HG02981 (cell line): ENCODE results near the gene PIK3C2G.
"Not testable (repeated sequence)": the region's sequence is repeated elsewhere in the genome, so short reads cannot be mapped to it uniquely, and the experiment has no call there.

ENCODE experiments used
- ATAC-seq: cut with Tn5 transposase; IDR thresholded peaks from one replicate; pipeline ENCODE4 v1.9.1; 2021; ENCODE audit warnings: mild to moderate bottlenecking, moderate library complexity; ENCODE audit not compliant: unreplicated experiment

PIK3C2G gene

DNA sequence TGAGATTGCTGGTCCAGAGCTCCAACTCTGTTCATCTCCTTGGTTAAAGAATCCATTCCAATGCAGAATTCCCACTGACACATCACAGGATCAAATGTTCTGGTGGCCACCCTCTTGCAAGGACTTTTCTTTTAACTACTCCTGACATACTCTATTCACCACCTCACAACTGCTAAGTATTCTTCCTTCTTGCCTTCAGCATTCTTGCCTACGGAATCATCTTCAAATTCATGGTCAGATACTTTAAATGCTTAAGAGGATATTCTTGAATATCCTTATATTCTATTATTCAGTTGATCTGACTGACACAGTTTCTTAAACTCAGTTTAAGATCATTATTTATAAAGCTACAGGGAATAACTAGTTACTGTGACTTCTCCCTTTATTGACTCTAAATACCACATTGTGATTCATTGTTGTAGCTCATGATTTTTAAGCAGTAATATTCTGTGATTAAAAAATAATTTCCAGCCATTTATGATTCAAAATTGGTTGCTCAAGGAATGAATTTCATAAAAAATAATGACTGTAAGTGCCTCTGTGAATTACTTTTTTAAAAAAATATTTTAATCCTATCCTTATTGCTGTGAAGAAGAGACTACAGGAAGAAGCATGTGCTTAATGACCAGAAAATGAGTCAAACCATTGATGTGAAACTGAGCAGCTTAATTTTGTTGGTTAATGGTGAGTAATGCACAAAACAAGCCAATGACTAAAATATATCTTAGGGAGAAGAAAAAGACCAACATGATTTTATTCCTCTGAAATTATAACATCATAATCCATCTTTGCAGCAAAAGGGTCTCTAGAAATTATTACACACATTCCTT, 207.1 kb downstream of the PIK3C2G start:
- no peak for ATAC-seq

DNA sequence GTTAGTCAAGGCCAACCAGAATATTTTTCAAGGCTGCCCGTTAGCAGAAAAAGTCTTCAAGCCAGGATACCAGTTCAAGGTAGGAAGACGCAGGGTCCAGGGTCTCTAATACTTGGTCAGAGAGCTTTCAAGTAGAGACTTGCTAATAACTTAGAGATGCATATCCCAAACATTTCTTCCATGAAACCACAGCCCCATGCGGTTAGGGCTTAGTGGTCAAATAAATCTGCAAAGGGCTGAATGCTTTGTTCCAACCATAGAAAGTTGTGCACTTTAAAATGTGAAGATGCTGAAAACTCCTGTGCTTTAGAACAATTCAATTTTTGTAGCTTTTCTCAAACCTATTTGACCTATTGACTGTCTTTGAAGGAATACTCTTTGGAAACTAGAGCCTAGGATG, 208.9 kb downstream of the PIK3C2G start:
- ATAC-seq = no peak

DNA sequence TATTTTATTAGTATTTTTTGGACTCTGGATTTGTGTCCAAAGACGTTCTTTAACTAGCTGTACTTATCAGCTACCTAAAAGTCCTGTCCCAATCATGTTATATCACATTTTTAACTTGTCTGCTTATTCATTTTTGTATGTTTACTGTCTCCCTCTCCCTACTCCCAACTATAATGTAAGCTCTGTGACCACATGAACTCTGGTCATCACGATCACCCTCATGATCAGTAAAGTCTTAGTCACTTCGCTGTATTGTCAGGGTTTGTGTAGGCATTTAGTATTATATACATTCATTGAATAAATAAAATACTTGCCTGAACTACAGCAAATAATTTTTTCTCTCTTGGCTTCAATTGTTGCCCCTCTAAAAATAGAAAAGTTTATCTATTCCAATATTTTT, 211.0 kb downstream of the PIK3C2G start:
- no peak for ATAC-seq

DNA sequence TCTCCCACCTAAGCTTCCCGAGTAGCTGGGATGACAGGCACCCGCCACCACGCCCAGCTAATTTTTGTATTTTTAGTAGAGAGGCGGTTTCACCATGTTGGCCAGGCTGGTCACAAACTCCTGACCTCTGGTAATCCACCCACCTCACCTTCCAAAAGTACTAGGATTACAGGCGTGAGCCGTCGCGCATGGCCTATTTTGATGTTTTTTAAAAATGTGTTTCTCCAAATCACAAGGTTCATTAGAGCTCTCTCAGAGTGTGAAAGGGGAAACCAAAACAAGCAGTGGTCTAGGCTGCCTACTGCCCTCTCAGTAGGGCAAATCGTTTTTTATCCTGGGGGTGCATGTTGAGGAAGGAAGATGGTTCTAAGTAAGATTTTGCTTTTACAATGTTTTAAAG, 211.5 kb downstream of the PIK3C2G start:
- ATAC-seq = no peak

DNA sequence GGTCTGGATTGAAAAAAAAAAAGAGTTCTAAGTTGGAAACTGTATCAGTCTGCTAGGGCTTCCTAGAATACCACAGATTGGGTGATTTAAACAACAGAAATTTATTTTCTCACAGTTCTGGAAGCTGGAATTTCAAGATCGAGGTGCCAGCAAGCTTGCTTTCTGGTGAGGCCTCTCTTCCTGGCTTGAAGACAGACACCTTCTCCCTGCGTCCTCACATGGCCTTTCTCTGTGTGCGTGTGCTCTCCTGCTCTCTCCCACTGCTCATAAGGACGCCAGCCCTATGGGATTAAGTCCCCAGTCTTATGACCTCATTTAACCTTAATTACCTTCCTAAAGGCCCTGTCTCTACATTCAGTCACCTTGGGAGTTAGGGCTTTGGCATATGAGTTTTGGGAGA, 215.5 kb downstream of the PIK3C2G start:
- ATAC-seq = no peak

DNA sequence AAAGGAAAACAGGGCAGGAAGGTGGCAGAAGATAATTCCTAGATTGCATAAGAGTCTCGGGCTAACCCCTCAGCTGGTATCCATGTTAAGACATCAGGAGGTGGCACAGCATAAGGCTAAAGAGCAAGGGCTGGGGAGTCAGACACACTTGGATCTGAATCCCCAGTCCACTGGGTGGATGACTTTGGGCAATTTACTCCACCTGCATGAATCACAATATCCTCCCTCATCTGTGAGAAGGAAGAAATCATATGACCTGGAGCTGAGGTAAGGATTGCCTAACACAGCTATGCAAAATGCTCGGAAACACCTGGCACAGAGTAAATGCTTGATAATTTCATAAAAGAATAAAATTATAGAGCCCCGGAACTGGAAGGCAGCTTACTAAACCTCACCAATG, 217.9 kb downstream of the PIK3C2G start:
- no peak for ATAC-seq

DNA sequence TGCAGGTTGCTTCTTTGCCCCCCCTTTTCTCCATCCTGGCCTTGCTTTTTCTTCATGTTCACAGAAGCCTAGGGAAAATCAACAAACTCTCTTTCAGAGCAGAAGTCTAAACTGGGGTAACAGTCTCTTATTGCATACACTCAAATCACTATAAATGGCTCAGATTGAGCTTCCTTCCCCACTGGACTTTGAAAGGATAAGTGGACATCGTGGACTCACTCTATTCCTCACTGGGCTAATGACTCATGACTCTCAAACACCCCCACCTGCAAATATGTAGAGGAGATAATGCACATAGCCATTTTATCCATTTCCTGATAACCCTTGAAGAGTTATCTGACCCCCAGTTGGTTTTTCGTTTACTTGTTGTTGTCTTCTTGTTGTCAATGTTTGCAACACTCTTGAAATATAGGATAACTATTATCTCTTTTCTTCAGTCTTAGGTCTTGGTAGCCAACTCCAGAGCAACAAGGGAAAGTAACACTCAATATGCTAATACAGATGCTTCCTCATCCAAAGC, 221.3 kb downstream of the PIK3C2G start:
- ATAC-seq = no peak

DNA sequence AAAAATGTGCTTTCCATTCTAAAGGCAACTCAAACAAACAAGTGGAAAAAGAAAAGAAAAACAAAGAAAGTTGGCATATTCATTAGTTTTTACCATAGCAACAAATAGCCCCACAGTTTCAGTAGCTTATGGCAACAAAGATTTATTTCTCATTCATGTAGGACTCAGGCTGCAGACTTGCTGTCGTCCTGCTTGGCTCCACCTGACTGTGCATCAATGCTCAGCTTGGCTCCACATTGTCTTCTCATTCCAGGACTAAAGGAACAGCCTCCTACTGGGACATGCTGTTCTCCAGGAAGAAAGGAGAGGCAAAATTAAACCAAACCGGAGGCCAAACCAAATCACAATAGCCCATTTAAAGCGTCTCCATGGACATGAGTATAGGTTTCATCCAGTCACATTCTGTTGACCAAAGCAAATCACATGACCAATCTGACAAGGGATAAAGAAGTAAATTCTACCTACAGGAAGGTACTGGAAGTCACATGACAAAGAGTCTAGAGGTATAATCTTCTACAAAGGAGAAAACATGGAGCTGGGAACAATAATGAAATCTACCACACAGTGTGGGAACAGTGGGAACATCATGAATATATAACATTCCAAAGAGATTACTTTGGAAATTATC, 222.5 kb downstream of the PIK3C2G start:
- ATAC-seq = no peak

DNA sequence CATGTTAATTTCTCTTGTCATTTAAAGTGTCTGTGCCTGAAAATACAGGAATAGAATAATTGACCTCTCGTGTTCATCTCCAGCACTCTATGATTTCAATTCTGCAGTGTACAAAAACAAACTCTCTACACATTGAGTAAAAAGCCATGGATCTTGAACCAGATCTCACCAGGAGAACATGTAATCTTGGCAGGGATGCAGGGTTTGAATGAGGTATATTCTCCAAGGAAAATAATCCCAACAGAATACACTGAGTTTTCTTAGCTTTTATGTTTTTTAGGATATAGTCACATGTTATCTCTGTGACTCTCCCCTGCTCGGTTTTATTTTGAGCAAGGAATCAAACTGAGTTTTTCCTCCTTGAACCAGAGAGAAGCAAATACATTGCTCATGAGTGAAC, 224.7 kb downstream of the PIK3C2G start:
- ATAC-seq = no peak

DNA sequence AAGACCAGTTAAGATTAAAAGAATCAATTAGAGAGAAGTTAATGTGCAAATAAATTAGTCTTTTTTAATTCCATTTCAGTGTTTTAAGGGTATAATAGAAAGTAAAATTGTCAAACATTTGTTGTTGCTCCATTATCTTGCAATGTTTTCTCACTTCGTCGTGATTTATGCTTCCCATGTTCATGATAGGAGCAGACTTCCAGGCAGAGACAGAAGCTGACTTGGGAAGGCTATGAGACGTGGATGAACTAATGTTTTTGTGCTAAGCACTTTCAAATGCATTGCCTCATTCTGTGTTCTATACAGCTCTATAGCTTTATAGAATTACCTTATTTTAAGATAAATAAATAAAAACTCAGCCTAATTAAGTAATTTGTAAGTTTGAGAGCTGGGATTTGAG, 226.2 kb downstream of the PIK3C2G start:
- ATAC-seq = no peak

DNA sequence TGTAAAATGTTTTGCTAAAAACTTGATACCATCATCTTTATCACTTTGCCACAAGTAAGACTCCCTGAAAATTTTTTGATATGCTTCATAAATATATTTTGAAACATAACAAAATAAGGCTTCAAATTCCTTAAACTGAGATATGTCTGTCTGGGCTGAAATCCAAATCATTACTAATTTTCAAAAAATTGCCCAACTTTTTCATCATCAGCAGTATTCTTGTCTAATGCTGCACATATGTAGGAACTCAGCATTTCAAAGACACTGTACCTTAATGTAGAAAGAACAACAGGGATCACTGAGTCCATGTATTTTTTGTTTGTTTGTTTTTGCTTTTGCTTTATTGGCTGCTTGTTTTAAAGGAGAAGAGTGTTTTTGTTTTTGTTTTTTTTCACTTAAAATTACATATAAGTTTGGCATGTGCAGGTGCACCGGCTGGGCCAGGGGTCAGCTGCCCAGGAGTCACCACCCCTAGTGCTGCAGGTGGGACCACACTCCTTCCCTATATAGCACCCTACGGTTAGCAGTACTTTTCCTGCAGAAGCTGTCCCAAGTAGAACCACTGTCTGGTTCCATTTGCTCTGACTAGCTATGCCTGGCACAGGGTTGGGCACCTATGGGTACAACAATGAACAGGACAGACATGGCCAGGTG, 231.2 kb downstream of the PIK3C2G start:
- no peak for ATAC-seq

DNA sequence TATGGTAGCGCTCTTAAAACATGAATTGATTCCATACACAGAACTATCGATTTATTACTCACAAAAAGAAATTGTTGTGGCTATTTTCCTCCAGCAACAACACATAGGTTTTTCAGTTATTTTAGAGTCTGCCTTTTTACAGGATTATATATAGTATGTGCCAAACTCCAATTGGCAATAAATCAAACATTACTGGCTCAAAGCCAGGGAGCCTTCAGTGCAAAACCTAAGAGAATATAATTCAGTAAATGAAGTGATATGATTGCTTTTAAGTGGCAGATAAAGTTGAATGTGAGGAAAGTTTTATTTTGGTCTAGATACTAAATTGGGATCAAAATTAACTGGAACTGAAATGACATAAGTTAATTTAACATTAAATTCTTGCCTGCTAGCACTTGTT, 234.8 kb downstream of the PIK3C2G start:
- no peak for ATAC-seq

DNA sequence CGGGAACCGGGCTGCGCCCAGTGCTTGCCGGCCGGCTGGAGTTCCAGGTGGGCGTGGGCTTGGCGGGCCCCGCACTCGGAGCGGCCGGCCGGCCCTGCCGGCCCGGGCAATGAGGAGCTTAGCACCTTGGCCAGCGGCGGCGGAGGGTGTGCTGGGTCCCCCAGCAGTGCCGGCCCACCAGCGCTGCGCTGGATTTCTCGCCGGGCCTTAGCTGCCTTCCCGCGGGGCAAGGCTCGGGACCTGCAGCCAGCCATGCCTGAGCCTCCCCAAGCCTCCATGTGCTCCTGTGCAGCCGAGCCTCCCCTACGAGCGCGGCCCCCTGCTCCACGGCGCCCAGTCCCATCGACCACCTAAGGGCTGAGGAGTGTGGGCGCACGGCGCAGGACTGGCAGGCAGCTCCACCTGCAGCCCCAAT, 238.8 kb downstream of the PIK3C2G start:
- not testable (repeated sequence) for ATAC-seq

DNA sequence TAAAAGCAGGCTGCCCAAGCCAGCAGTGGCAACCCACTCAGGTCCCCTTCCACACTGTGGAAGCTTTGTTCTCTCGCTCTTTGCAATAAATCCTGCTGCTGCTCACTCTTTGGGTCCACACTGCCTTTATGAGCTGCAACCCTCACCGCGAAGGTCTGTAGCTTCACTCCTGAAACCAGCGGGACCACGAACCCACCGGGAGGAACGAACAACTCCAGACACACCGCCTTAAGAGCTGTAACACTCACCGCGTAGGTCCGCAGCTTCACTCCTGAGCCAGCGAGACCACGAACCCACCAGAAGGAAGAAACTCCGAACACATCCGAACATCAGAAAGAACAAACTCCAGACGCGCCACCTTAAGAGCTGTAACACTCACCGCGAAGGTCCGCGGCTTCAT, 239.4 kb downstream of the PIK3C2G start:
- not testable (repeated sequence) for ATAC-seq

DNA sequence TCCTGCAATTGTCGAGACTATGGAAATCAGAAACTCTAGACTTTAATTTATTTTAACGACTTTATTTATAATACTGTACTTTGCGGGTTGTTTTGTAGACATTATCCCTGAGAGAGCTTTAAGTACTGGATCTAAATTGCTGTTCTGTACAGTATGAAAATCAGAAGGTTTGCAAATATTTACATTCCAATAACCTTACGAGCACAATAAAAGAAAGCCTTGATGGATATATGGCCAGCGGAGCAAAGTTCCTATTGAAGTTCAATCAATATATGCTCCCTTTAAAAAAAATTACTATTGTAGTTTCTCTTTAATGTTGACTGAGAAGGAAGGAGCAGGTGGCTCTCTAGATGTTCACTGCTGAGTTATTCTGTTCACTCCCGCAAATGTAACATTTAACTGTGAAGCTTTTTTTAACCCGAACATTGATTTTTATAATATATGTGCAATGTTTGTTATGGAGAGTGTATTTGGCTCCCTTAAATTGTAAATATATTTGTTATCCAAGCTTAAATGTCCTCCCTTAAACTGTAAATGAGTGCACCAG, 241.2 kb downstream of the PIK3C2G start:
- no peak for ATAC-seq

DNA sequence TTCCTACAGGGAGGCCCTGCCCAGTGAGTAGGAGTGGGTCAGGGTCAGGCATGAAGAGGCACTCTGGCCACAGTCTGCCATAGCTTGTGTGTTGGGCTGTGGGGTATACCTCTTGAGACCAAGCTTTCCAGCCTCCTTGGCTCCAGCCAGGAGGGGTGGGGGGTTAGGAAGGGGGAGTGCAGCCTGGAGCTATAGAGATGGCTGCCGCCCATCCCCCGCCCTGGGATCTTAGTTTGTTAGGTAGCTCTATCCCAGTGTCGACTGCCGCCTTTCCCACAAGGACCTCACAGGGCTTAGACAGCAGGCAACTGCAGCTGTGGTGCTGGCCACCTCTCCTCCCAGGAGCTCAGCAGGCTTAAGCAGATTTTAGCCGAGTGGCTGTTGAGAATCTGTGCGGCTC, 260.1 kb downstream of the PIK3C2G start:
- ATAC-seq = no peak

DNA sequence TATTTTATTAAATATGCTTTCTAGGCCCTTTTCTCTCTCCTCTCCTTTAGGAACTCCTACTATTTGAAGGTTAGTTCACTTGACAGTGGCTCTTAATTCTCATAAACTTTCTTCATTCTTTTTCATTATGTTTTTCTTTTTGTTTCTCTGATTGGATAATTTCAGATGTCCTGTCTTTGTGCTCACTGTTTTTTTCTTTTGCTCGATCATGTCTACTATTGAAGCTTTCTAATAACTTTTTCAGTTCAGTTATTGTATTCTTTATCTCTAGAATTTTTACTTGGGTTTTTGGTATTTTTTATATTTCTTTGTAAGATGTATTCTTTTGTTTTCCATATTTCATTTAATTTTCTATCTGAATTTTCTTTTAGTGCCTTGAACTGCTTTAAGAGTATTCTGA, 261.5 kb downstream of the PIK3C2G start:
- ATAC-seq = no peak

DNA sequence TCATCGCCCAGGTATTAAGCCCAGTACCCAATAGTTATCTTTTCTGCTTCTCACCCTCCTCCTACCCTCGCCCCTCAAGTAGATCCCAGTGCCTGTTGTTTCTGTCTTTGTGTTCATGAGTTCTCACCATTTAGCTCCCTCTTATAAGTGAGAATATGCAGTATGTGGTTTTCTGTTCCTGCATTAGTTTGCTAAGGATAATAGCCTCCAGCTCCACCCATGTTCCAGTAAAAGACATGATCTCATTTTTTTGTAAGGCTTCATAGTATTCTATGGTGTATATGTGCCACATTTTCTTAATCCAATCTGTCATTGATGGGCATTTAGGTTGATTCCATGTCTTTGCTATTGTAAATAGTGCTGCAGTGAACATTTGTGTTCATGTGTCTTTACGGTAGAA, 281.2 kb downstream of the PIK3C2G start:
- not testable (repeated sequence) for ATAC-seq

DNA sequence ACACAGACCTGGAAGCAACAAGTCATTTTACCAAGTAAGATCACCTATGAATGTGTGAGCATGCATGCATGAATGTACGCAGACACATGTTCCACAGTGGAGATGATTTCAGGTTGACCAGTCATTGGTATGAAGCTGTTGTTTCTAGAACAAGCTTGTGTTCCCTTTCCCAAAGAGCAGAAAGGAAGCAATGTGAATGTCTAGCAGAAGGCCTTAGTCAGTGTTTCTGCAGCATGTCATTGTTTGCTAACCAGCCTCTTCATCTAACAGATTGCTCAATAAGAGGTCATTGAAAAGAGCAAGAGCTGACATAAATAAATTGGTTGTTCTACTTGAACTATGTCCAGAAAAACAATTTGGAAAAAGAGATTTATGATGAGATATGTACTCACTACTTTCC, 285.1 kb downstream of the PIK3C2G start:
- no peak for ATAC-seq

DNA sequence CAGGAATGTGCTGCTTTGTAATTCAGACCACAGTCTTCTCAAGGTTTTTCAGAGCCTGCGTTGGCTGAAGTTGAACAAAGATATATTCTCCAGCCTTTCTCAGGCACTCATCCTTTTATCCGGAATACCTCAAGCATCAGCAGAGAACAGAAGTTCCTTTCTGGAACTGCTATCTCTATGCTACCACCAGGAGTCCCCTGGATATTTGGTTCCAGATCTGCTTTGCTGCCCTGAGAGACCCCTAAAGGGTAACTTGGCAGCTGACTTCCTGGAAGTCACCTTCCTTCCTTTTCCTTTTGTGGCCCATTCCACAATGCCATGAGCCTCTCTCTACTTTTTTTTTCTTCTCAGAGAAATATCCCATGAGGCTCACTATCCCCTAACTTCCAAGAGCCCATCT, 288.3 kb downstream of the PIK3C2G start:
- ATAC-seq = no peak

DNA sequence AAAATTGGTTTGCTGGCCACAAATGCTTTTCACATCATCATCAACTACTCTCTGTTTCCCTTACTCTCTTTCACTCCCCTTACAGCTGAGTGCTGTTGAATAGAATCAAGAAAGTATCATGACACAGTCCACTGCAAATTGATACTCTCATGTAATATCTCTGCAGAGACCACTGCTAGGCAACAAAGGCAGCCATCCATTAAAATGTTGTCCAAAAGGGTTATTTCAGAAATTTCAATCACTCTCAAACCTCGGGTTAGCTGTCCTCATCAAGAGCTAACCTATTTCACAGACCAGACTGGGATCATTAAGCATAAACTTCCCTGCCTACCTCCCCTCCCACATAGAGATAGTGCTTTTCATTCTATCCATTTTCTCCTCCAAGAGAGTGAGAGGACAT, 289.8 kb downstream of the PIK3C2G start:
- ATAC-seq = no peak

DNA sequence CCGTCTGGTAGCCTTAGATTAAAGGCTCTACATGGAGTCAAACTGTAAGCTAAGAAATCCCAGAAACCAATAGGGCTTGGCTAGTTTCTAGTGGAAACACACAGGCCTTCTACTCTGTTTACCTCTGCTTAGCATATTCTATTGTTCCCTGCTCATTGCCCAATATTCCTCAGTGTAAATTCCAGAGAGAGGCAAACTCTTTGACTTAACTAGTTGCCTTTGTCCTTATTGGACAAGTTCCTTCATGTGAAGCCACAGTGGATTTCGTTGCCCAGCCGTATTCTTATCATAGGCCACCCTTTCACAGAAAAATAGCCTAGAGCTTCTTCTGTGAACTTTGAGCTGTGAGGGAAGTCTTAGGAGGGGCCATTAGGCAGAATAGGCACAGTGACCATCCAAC, 290.4 kb downstream of the PIK3C2G start:
- ATAC-seq = no peak
